Activated CD4-positive, alpha-beta memory T cell treated with anti-CD3 and anti-CD28 coated beads, Interleukin-2, amount 10 ng/mL, durations not matched to agents 7 days and 5 days (primary cell): ENCODE results near the gene MYH7. TPM values are rescaled to one million over a fixed set of nuclear protein-coding genes. Genes with fewer than 3 reads are reported as not detected.

ENCODE experiments used
- CTCF ChIA-PET: fragments of 350-600 bp; sonication (Branson Sonifier 250); formaldehyde crosslinking; loops from one replicate; lab custom pipeline; 2021; ENCODE audit warnings: antibody characterized with exemption, inconsistent platforms; lab: Charles Lee
- POLR2A ChIA-PET: fragments of 350-600 bp; sonication (Branson Sonifier 250); formaldehyde crosslinking; loops from one replicate; lab custom pipeline; 2021; ENCODE audit warnings: antibody characterized with exemption; lab: Charles Lee
- DNase-seq: peaks from one replicate; pipeline ENCODE4 v3.0.0-alpha.2; 2020
- H3K27ac Mint-ChIP-seq: one replicate; pipeline ENCODE4 v1.8.0; 2021; ENCODE audit warnings: mild to moderate bottlenecking, mixed read lengths
- H3K27me3 Mint-ChIP-seq: one replicate; pipeline ENCODE4 v1.8.0; 2021; ENCODE audit warnings: mixed read lengths
- H3K36me3 Mint-ChIP-seq: one replicate; pipeline ENCODE4 v1.8.0; 2021; ENCODE audit warnings: low read depth, mixed read lengths
- H3K4me1 Mint-ChIP-seq: one replicate; pipeline ENCODE4 v1.8.0; 2021; ENCODE audit warnings: mixed read lengths
- H3K4me3 Mint-ChIP-seq: one replicate; pipeline ENCODE4 v1.8.0; 2021; ENCODE audit warnings: mild to moderate bottlenecking, mixed read lengths
- H3K9me3 Mint-ChIP-seq: one replicate; pipeline ENCODE4 v1.8.0; 2021; ENCODE audit warnings: mixed read lengths
- total RNA-seq, 2 experiments: library from RNA; stranded (reverse); gene quantifications; one replicate each; pipeline ENCODE4 v1.2.3, GENCODE V29; 2021

Gene MYH7
- total RNA-seq, 2 experiments from 2014 or later = 0.05 TPM; not detected in 1

- Mint-ChIP-seq H3K4me3 (no peak overlapping the region), H3K36me3 (no peaks in the 10 kb centered on the region), H3K4me1 (peaks cover 16% of the 10 kb centered on the region), H3K27me3 (no peaks in the 10 kb centered on the region), H3K9me3 (no peaks in the 10 kb centered on the region), H3K27ac (no peak overlapping the region)
- no peak for DNase-seq
- POLR2A ChIA-PET = no interaction called here
- CTCF ChIA-PET = no interaction called here
Measured at GRCh38 chr14:23416801-23417200, 18.7 kb downstream of the MYH7 start.

- Mint-ChIP-seq H3K9me3 (no peaks in the 10 kb centered on the region), H3K27me3 (no peaks in the 10 kb centered on the region), H3K27ac (no peak overlapping the region), H3K4me1 (peaks cover 9% of the 10 kb centered on the region), H3K4me3 (no peak overlapping the region), H3K36me3 (no peaks in the 10 kb centered on the region)
- DNase-seq = no peak
- CTCF ChIA-PET = no interaction called here
- POLR2A ChIA-PET = no interaction called here
Measured at GRCh38 chr14:23415821-23416778, 19.4 kb downstream of the MYH7 start.

- Mint-ChIP-seq H3K4me3 (no peak overlapping the region), H3K27me3 (no peaks in the 10 kb centered on the region), H3K36me3 (no peaks in the 10 kb centered on the region), H3K27ac (no peak overlapping the region), H3K4me1 (peaks cover under 1% of the 10 kb centered on the region), H3K9me3 (no peaks in the 10 kb centered on the region)
- DNase-seq = no peak
- ChIA-PET CTCF (no interaction called here), POLR2A (no interaction called here)
Measured at GRCh38 chr14:23414906-23415820, 20.3 kb downstream of the MYH7 start.

GRCh38 chr14:23414254-23414653, 21.2 kb downstream of the MYH7 start:
- no peaks in the 10 kb centered on the region for H3K27me3 Mint-ChIP-seq
- ChIA-PET POLR2A (no interaction called here), CTCF (no interaction called here)
- no peaks in the 10 kb centered on the region for H3K9me3 Mint-ChIP-seq
- peaks cover 1% of the 10 kb centered on the region for H3K4me1 Mint-ChIP-seq
- DNase-seq = no peak
- H3K36me3 Mint-ChIP-seq = no peaks in the 10 kb centered on the region
- no peak overlapping the region for H3K27ac Mint-ChIP-seq
- no peak overlapping the region for H3K4me3 Mint-ChIP-seq

GRCh38 chr14:23413681-23414080, 21.8 kb downstream of the MYH7 start:
- H3K27ac Mint-ChIP-seq = no peak overlapping the region
- ChIA-PET CTCF (no interaction called here), POLR2A (no interaction called here)
- no peak overlapping the region for H3K4me3 Mint-ChIP-seq
- H3K27me3 Mint-ChIP-seq = no peaks in the 10 kb centered on the region
- peaks cover 1% of the 10 kb centered on the region for H3K4me1 Mint-ChIP-seq
- H3K36me3 Mint-ChIP-seq = no peaks in the 10 kb centered on the region
- no peaks in the 10 kb centered on the region for H3K9me3 Mint-ChIP-seq
- DNase-seq = no peak

- no peaks in the 10 kb centered on the region for H3K9me3 Mint-ChIP-seq
- peaks cover 2% of the 10 kb centered on the region for H3K27me3 Mint-ChIP-seq
- H3K36me3 Mint-ChIP-seq = no peaks in the 10 kb centered on the region
- no peak overlapping the region for H3K4me3 Mint-ChIP-seq
- ChIA-PET POLR2A (no interaction called here), CTCF (no interaction called here)
- H3K4me1 Mint-ChIP-seq = peaks cover 1% of the 10 kb centered on the region
- DNase-seq = no peak
- no peak overlapping the region for H3K27ac Mint-ChIP-seq
Measured at GRCh38 chr14:23411563-23412525, 23.6 kb downstream of the MYH7 start.

GRCh38 chr14:23409966-23410635, 25.4 kb downstream of the MYH7 start:
- Mint-ChIP-seq H3K9me3 (no peaks in the 10 kb centered on the region), H3K36me3 (no peaks in the 10 kb centered on the region), H3K27me3 (peaks cover 2% of the 10 kb centered on the region), H3K27ac (no peak overlapping the region), H3K4me3 (no peak overlapping the region), H3K4me1 (peaks cover 1% of the 10 kb centered on the region)
- ChIA-PET CTCF (no interaction called here), POLR2A (no interaction called here)
- DNase-seq = no peak

- ChIA-PET POLR2A (no interaction called here), CTCF (no interaction called here)
- DNase-seq = no peak
- Mint-ChIP-seq H3K4me1 (peaks cover 1% of the 10 kb centered on the region), H3K27me3 (peaks cover 2% of the 10 kb centered on the region), H3K4me3 (no peak overlapping the region), H3K36me3 (no peaks in the 10 kb centered on the region), H3K9me3 (no peaks in the 10 kb centered on the region), H3K27ac (no peak overlapping the region)
Measured at GRCh38 chr14:23409475-23409874, 26.0 kb downstream of the MYH7 start.

- H3K4me1 Mint-ChIP-seq = peaks cover 1% of the 10 kb centered on the region
- H3K9me3 Mint-ChIP-seq = no peaks in the 10 kb centered on the region
- ChIA-PET POLR2A (no interaction called here), CTCF (no interaction called here)
- DNase-seq = no peak
- H3K27ac Mint-ChIP-seq = no peak overlapping the region
- H3K27me3 Mint-ChIP-seq = peaks cover 2% of the 10 kb centered on the region
- H3K4me3 Mint-ChIP-seq = no peak overlapping the region
- H3K36me3 Mint-ChIP-seq = no peaks in the 10 kb centered on the region
Measured at GRCh38 chr14:23408307-23408630, 27.2 kb downstream of the MYH7 start.

GRCh38 chr14:23407516-23408306, 27.7 kb downstream of the MYH7 start, which contains the start of gene MYH6:
MYH6 (minus strand) TSS chr14:23408273; CDS start chr14:23407223, 1,050 bp downstream.
- Mint-ChIP-seq H3K27ac (no peak within 1 kb of the TSS), H3K27me3 (peaks cover 2% of the 10 kb centered on the region), H3K9me3 (no peaks in the 10 kb centered on the region), H3K36me3 (no peaks in the 10 kb centered on the region), H3K4me3 (no peak within 1 kb of the TSS), H3K4me1 (peaks cover 1% of the 10 kb centered on the region)
- ChIA-PET CTCF (no interaction called here), POLR2A (no interaction called here)
- DNase-seq = no peak

GRCh38 chr14:23406725-23407355, 28.6 kb downstream of the MYH7 start:
- POLR2A ChIA-PET = no interaction called here
- peaks cover 2% of the 10 kb centered on the region for H3K27me3 Mint-ChIP-seq
- H3K4me3 Mint-ChIP-seq = no peak overlapping the region
- H3K9me3 Mint-ChIP-seq = no peaks in the 10 kb centered on the region
- H3K27ac Mint-ChIP-seq = no peak overlapping the region
- H3K4me1 Mint-ChIP-seq = peaks cover 1% of the 10 kb centered on the region
- H3K36me3 Mint-ChIP-seq = no peaks in the 10 kb centered on the region
- CTCF ChIA-PET = no interaction called here
- DNase-seq = no peak
